ENCODE measurements around the gene HOXC12.

Gene HOXC12

DNA sequence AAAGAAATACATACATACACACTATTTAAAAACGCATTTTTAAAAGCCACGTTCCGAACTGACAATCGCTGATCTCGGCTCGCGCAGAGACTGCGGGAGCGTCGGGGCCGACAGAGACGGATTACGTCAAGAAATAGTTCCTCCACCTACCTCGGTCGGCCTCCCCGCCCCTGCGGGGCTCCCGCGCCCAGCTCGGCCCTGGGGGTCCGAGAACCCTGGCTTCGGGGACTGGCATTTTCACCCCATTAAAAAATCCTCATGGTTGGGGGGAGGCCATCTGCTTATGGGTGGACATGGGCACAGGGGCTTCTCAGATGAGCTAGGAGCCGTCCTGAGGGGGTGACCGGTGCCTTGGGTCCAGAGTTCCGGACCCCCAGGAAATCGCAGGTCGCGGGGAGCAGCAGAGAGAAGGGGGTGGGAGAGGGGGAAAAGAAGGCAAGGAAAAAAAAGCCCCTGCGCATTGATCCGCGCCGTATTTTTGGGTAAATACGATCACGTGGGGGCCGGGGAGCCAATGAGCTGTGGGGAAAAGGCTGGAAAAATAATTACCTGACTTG lies 44.9 kb downstream of the HOXC12 start (continued):
- TF ChIP-seq TSHZ1 (tag by site-specific recombination; IDR thresholded peaks at IDR 0.05; ENCODE audit: borderline replicate concordance): no peak
- peak; percentile 78 for TF ChIP-seq ZIC2 (tag by site-specific recombination; IDR thresholded peaks at IDR 0.05)
- no peak for TF ChIP-seq ZFP41 (tag by site-specific recombination; IDR thresholded peaks at IDR 0.05; ENCODE audit: borderline replicate concordance)
- no peak for TF ChIP-seq REPIN1 (tag by site-specific recombination; IDR thresholded peaks at IDR 0.05; ENCODE audit: low read depth)
- TF ChIP-seq ZSCAN18 (tag by site-specific recombination; IDR thresholded peaks at IDR 0.05): no peak
- TF ChIP-seq TRIM28 (IDR thresholded peaks at IDR 0.05; ENCODE audit: borderline replicate concordance, low read length): no peak
- peak; percentile 77 for TF ChIP-seq ZNF629 (tag by site-specific recombination; IDR thresholded peaks at IDR 0.05)
- TF ChIP-seq ZNF529 (tag by site-specific recombination; IDR thresholded peaks at IDR 0.05; ENCODE audit: insufficient replicate concordance): no peak
- TF ChIP-seq GLIS1 (tag by site-specific recombination; IDR thresholded peaks at IDR 0.05): peak; percentile 91
- 0 out of 2 replicates have a peak, but pooled peaks have one; percentile 21 for TF ChIP-seq ZNF610 (tag by site-specific recombination; IDR thresholded peaks at IDR 0.05; ENCODE audit: borderline replicate concordance)
- peak; percentile 58; the same call in 1 of the 2 replicates for TF ChIP-seq ZNF324 (tag by site-specific recombination; IDR thresholded peaks at IDR 0.05)
- no peak for TF ChIP-seq ZNF19 (tag by site-specific recombination; IDR thresholded peaks at IDR 0.05; ENCODE audit: low read depth)
- TF ChIP-seq, protein P1, sequence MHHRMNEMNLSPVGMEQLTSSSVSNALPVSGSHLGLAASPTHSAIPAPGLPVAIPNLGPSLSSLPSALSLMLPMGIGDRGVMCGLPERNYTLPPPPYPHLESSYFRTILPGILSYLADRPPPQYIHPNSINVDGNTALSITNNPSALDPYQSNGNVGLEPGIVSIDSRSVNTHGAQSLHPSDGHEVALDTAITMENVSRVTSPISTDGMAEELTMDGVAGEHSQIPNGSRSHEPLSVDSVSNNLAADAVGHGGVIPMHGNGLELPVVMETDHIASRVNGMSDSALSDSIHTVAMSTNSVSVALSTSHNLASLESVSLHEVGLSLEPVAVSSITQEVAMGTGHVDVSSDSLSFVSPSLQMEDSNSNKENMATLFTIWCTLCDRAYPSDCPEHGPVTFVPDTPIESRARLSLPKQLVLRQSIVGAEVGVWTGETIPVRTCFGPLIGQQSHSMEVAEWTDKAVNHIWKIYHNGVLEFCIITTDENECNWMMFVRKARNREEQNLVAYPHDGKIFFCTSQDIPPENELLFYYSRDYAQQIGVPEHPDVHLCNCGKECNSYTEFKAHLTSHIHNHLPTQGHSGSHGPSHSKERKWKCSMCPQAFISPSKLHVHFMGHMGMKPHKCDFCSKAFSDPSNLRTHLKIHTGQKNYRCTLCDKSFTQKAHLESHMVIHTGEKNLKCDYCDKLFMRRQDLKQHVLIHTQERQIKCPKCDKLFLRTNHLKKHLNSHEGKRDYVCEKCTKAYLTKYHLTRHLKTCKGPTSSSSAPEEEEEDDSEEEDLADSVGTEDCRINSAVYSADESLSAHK (tag by site-specific recombination; IDR thresholded peaks at IDR 0.05): no peak
- TF ChIP-seq SP3 (tag by site-specific recombination; IDR thresholded peaks at IDR 0.05): 0 out of 2 replicates have a peak, but pooled peaks have one; percentile 24
- TF ChIP-seq ZNF366 (tag by site-specific recombination; conservative IDR thresholded peaks at IDR 0.05): peak; percentile 72; the same call in 1 of the 2 replicates
- TF ChIP-seq ZSCAN16 (tag by site-specific recombination; IDR thresholded peaks at IDR 0.05): no peak
- TF ChIP-seq PRDM10 (tag by site-specific recombination; IDR thresholded peaks at IDR 0.05): peak; percentile 99
- TF ChIP-seq ZNF391 (tag by site-specific recombination; IDR thresholded peaks at IDR 0.05; ENCODE audit: borderline replicate concordance, low read depth): peak; percentile 64; the same call in 1 of the 2 replicates
- TF ChIP-seq ZNF114 (tag by site-specific recombination; IDR thresholded peaks at IDR 0.05): no peak
- no peak for TF ChIP-seq SCRT1 (tag by site-specific recombination; IDR thresholded peaks at IDR 0.05; ENCODE audit: borderline replicate concordance)
- peak; percentile 51; the same call in 1 of the 2 replicates for TF ChIP-seq ZNF501 (tag by site-specific recombination; IDR thresholded peaks at IDR 0.05)
- TF ChIP-seq ZNF174 (tag by site-specific recombination; IDR thresholded peaks at IDR 0.05): no peak
- 0 out of 2 replicates have a peak, but pooled peaks have one; percentile 34 for TF ChIP-seq ZNF10 (tag by site-specific recombination; IDR thresholded peaks at IDR 0.05)
- no peak for TF ChIP-seq ZNF785 (tag by site-specific recombination; IDR thresholded peaks at IDR 0.05)
- TF ChIP-seq ZBTB7A (tag by site-specific recombination; IDR thresholded peaks at IDR 0.05; ENCODE audit: low read depth): peak; percentile 93
- TF ChIP-seq ZNF2 (tag by site-specific recombination; IDR thresholded peaks at IDR 0.05): no peak
- TF ChIP-seq GFI1B (tag by site-specific recombination; IDR thresholded peaks at IDR 0.05): no peak
- 0 out of 2 replicates have a peak, but pooled peaks have one; percentile 47 for TF ChIP-seq ZNF394 (tag by site-specific recombination; IDR thresholded peaks at IDR 0.05; ENCODE audit: borderline replicate concordance)
- TF ChIP-seq ZNF777 (tag by site-specific recombination; IDR thresholded peaks at IDR 0.05; ENCODE audit: borderline replicate concordance): no peak
- no peak for TF ChIP-seq ZSCAN30 (tag by site-specific recombination; IDR thresholded peaks at IDR 0.05)

All from HEK293 (cell line).